Mesodermal cell (in vitro differentiated cells): ENCODE results near the gene GADL1.

ENCODE experiments used
- H3K27ac ChIP-seq: 2 replicates; pipeline ENCODE4 v1.7.0; 2013; ENCODE audit warnings: mild to moderate bottlenecking, low read depth, low read length, moderate library complexity; ENCODE audit not compliant: severe bottlenecking
- H3K36me3 ChIP-seq: 2 replicates; pipeline ENCODE4 v1.7.1; 2013; ENCODE audit warnings: mild to moderate bottlenecking, low read length, moderate library complexity; ENCODE audit not compliant: control insufficient read depth, insufficient read depth
- H3K4me1 ChIP-seq: one replicate; pipeline ENCODE4 v1.7.1; 2013; ENCODE audit warnings: mild to moderate bottlenecking, low read length; ENCODE audit not compliant: insufficient read depth, control insufficient read depth, poor library complexity, severe bottlenecking
- H3K4me3 ChIP-seq: 2 replicates; pipeline ENCODE4 v1.7.0; 2013; ENCODE audit warnings: low read length, control low read depth, mild to moderate bottlenecking; ENCODE audit not compliant: insufficient read depth, poor library complexity, severe bottlenecking; ENCODE audit errors: extremely low read depth
- H3K9me3 ChIP-seq: 2 replicates; pipeline ENCODE4 v1.7.1; 2013; ENCODE audit warnings: mild to moderate bottlenecking, low read length, moderate library complexity; ENCODE audit not compliant: control insufficient read depth
- WGBS, 2 experiments: methylation state at CpG; one replicate each; pipeline ENCODE4 v1.1.5; 2013; ENCODE audit warnings: missing lambda C conversion rate in 2 of 2; ENCODE audit not compliant: insufficient coverage in 2 of 2; 5-methylcytosine and 5-hydroxymethylcytosine counted together

Gene GADL1

GRCh38 chr3:30878862-30879261, 15.6 kb downstream of the GADL1 start:
- WGBS, 2 experiments = 100% methylated on average over 1 of the region's 1 CpG; no CpG with 5 or more reads in 1 of the 2 experiments
- H3K4me3 ChIP-seq = no peak overlapping the region
- H3K9me3 ChIP-seq = no peaks in the 10 kb centered on the region
- H3K27ac ChIP-seq = no peak overlapping the region
- no peaks in the 10 kb centered on the region for H3K36me3 ChIP-seq
- H3K4me1 ChIP-seq = no peaks in the 10 kb centered on the region

GRCh38 chr3:30875505-30875904, 19.0 kb downstream of the GADL1 start:
- Histone ChIP-seq H3K4me3 (no peak overlapping the region), H3K36me3 (no peaks in the 10 kb centered on the region), H3K9me3 (no peaks in the 10 kb centered on the region), H3K27ac (no peak overlapping the region), H3K4me1 (no peaks in the 10 kb centered on the region)
- WGBS, 2 experiments = 69 to 90% methylated on average over 3 to 4 of the region's 5 CpGs

- no peaks in the 10 kb centered on the region for H3K4me1 ChIP-seq
- H3K27ac ChIP-seq = no peak overlapping the region
- H3K9me3 ChIP-seq = no peaks in the 10 kb centered on the region
- H3K36me3 ChIP-seq = no peaks in the 10 kb centered on the region
- H3K4me3 ChIP-seq = no peak overlapping the region
Observed at GRCh38 chr3:30873671-30874070, 20.8 kb downstream of the GADL1 start.

GRCh38 chr3:30872879-30873278, 21.6 kb downstream of the GADL1 start:
- no peaks in the 10 kb centered on the region for H3K4me1 ChIP-seq
- H3K4me3 ChIP-seq = no peak overlapping the region
- no peak overlapping the region for H3K27ac ChIP-seq
- no peaks in the 10 kb centered on the region for H3K36me3 ChIP-seq
- H3K9me3 ChIP-seq = no peaks in the 10 kb centered on the region

- no peaks in the 10 kb centered on the region for H3K36me3 ChIP-seq
- H3K4me1 ChIP-seq = no peaks in the 10 kb centered on the region
- 80% methylated on average over 1 of the region's 2 CpGs; no CpG with 5 or more reads in 1 of the 2 experiments for WGBS, 2 experiments
- H3K9me3 ChIP-seq = no peaks in the 10 kb centered on the region
- no peak overlapping the region for H3K4me3 ChIP-seq
- H3K27ac ChIP-seq = no peak overlapping the region
Observed at GRCh38 chr3:30871720-30872119, 22.7 kb downstream of the GADL1 start.

GRCh38 chr3:30864836-30865235, 29.6 kb downstream of the GADL1 start:
- Histone ChIP-seq H3K9me3 (no peaks in the 10 kb centered on the region), H3K4me3 (no peak overlapping the region), H3K27ac (no peak overlapping the region), H3K36me3 (no peaks in the 10 kb centered on the region), H3K4me1 (no peaks in the 10 kb centered on the region)
- whole genome bisulfite sequencing, 2 experiments = 91 to 97% methylated on average over 2 of the region's 2 CpGs

GRCh38 chr3:30864132-30864531, 30.3 kb downstream of the GADL1 start:
- 89 to 94% methylated on average over 2 to 3 of the region's 5 CpGs for WGBS, 2 experiments
- Histone ChIP-seq H3K4me3 (no peak overlapping the region), H3K36me3 (no peaks in the 10 kb centered on the region), H3K27ac (no peak overlapping the region), H3K4me1 (no peaks in the 10 kb centered on the region), H3K9me3 (no peaks in the 10 kb centered on the region)

- Histone ChIP-seq H3K36me3 (no peaks in the 10 kb centered on the region), H3K4me1 (no peaks in the 10 kb centered on the region), H3K9me3 (no peaks in the 10 kb centered on the region), H3K4me3 (no peak overlapping the region), H3K27ac (no peak overlapping the region)
- no CpG with 5 or more reads among the region's 2 CpGs for WGBS, 2 experiments
Observed at GRCh38 chr3:30862004-30862403, 32.5 kb downstream of the GADL1 start.

- no peaks in the 10 kb centered on the region for H3K36me3 ChIP-seq
- no peaks in the 10 kb centered on the region for H3K9me3 ChIP-seq
- no peak overlapping the region for H3K27ac ChIP-seq
- no peak overlapping the region for H3K4me3 ChIP-seq
- WGBS, 2 experiments = 85 to 91% methylated on average over 3 to 4 of the region's 5 CpGs
- no peaks in the 10 kb centered on the region for H3K4me1 ChIP-seq
Observed at GRCh38 chr3:30858894-30859389, 35.5 kb downstream of the GADL1 start.

GRCh38 chr3:30855400-30856292, 38.8 kb downstream of the GADL1 start:
- no peaks in the 10 kb centered on the region for H3K4me1 ChIP-seq
- H3K27ac ChIP-seq = no peak overlapping the region
- no peaks in the 10 kb centered on the region for H3K9me3 ChIP-seq
- no peak overlapping the region for H3K4me3 ChIP-seq
- H3K36me3 ChIP-seq = no peaks in the 10 kb centered on the region
- 75 to 86% methylated on average over 3 to 4 of the region's 6 CpGs for WGBS, 2 experiments

GRCh38 chr3:30852833-30853232, 41.6 kb downstream of the GADL1 start:
- Histone ChIP-seq H3K36me3 (no peaks in the 10 kb centered on the region), H3K4me1 (no peaks in the 10 kb centered on the region), H3K4me3 (no peak overlapping the region), H3K9me3 (no peaks in the 10 kb centered on the region), H3K27ac (no peak overlapping the region)
- WGBS, 2 experiments = 80 to 89% methylated on average over 1 to 3 of the region's 4 CpGs
